Lung (tissue), 13 donors: ENCODE results near the gene PLP2. TPM values are rescaled to one million over a fixed set of nuclear protein-coding genes. Genes with fewer than 3 reads are reported as not detected.

Experiments used
- ATAC-seq: fragments of 200-7000 bp; cut with Tn5 transposase; one replicate; pipeline ENCODE4 v1.9.1; 2020; ENCODE audit warnings: moderate number of reproducible peaks; ENCODE audit not compliant: insufficient read depth, low FRiP score
- DNase-seq, 3 donors: peaks; one replicate each; pipeline ENCODE4 v3.0.0-alpha.2; 2013 to 2017
- H3K27ac ChIP-seq, 2 donors: one replicate each; pipeline ENCODE4 v1.5.1; 2013; ENCODE audit warnings: mild to moderate bottlenecking in 2 of 2, moderate library complexity in 2 of 2, control low read depth in 1 of 2, inconsistent platforms in 1 of 2, low read depth in 1 of 2, low read length in 1 of 2
- H3K27me3 ChIP-seq, 3 donors: one replicate each; pipeline ENCODE4 v1.5.1; 2013; ENCODE audit warnings: low read length in 2 of 3; ENCODE audit not compliant: control insufficient read depth in 3 of 3, insufficient read depth in 3 of 3
- H3K36me3 ChIP-seq, 4 donors: one replicate each; pipeline ENCODE4 v1.5.1; 2013; ENCODE audit warnings: low read length in 4 of 4, mild to moderate bottlenecking in 1 of 4, moderate library complexity in 1 of 4; ENCODE audit not compliant: control insufficient read depth in 4 of 4, insufficient read depth in 4 of 4
- H3K4me1 ChIP-seq, 5 donors: one replicate each; pipeline ENCODE4 v1.5.1; 2013; ENCODE audit warnings: low read length in 5 of 5, mild to moderate bottlenecking in 2 of 5, moderate library complexity in 1 of 5; ENCODE audit not compliant: control insufficient read depth in 5 of 5, insufficient read depth in 5 of 5
- H3K4me3 ChIP-seq: one replicate; pipeline ENCODE4 v1.5.1; 2013; ENCODE audit warnings: mild to moderate bottlenecking, control low read depth, moderate library complexity
- H3K9ac ChIP-seq, 2 donors: one replicate each; pipeline ENCODE4 v1.5.1; 2013; ENCODE audit warnings: low read length in 2 of 2, control low read depth in 1 of 2; ENCODE audit not compliant: insufficient read depth in 1 of 2
- H3K9me3 ChIP-seq, 4 donors: one replicate each; pipeline ENCODE4 v1.5.1; 2013; ENCODE audit warnings: low read length in 3 of 4, mild to moderate bottlenecking in 1 of 4, moderate library complexity in 1 of 4; ENCODE audit not compliant: control insufficient read depth in 4 of 4, insufficient read depth in 3 of 4
- WGBS, 2 donors: extraction: QIAGEN DNeasy Blood & Tissue Kit; methylation state at CpG; one replicate each; pipeline ENCODE4 v1.1.7; 2013; 5-methylcytosine and 5-hydroxymethylcytosine counted together
- polyA plus RNA-seq, 2 donors: library from polyadenylated mRNA; stranded (reverse); fragments of 200-250 nt; gene quantifications; one replicate each; pipeline ENCODE4 v1.2.1, GENCODE V29; 2013
- small RNA-seq: library from RNA; depleted of rRNA; stranded (forward); fragments of <200 nt; gene quantifications from one replicate; pipeline ENCODE3, GENCODE V24; 2014; ENCODE audit warnings: low replicate concordance
- total RNA-seq, 2 donors: library from RNA; depleted of rRNA in 1 of 2; stranded (reverse); fragments of >200 nt in 1 of 2; gene quantifications; one replicate each; pipeline ENCODE4 v1.2.1, GENCODE V29; 2014 to 2021
- TF ChIP-seq, protein P1 (sequence below): IDR thresholded peaks from 2 replicates; pipeline ENCODE4 v1.5.1; 2012; ENCODE audit warnings: mild to moderate bottlenecking; ENCODE audit errors: control extremely low read depth, extremely low read depth
- donor health status: control.
- donor health status: control.
- donor health status: Bipolar disorder and iron deficiency.
- donor health status: healthy.
- donor health status: DM: yes; HTN: yes; CAD: no.

The PLP2 gene
- total and polyA plus RNA-seq, 4 donors, result 8.9 to 222 (median 159) TPM

DNA sequence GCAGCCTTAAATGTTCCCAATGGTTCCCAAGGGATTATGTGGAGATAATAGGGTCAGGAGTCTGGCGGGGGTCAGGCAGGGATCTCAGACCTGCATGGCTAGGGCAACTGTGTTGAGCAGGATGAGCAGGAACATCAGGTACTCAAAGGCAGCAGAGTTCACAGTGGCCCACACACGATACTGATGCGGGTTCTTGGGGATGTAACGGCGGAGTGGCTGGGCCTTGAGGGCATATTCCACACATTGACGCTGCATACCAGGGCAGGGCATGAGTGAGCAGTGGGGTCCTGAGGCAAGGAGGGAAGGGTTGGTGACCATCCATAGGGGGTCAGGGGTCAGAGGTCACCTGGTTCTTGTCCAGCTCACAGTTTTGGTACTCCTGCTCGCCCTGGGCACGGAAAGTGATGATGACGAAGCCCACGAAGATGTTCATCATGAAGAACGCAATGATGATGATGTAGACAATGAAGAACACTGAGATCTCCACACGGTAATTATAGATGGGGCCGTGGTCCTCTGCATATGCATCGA lies 43.4 kb downstream of the PLP2 start:
- no peak for ATAC-seq
- Histone ChIP-seq H3K27me3 (peaks cover 0 to 4% (median 0%) of the 10 kb centered on the region in 3 donors), H3K4me3 (no peak overlapping the region), H3K4me1 (no peaks in the 10 kb centered on the region), H3K9ac (no peak overlapping the region), H3K36me3 (no peaks in the 10 kb centered on the region), H3K9me3 (peaks cover 0 to 11% (median 0%) of the 10 kb centered on the region in 4 donors), H3K27ac (no peak overlapping the region)
- TF ChIP-seq, protein P1, sequence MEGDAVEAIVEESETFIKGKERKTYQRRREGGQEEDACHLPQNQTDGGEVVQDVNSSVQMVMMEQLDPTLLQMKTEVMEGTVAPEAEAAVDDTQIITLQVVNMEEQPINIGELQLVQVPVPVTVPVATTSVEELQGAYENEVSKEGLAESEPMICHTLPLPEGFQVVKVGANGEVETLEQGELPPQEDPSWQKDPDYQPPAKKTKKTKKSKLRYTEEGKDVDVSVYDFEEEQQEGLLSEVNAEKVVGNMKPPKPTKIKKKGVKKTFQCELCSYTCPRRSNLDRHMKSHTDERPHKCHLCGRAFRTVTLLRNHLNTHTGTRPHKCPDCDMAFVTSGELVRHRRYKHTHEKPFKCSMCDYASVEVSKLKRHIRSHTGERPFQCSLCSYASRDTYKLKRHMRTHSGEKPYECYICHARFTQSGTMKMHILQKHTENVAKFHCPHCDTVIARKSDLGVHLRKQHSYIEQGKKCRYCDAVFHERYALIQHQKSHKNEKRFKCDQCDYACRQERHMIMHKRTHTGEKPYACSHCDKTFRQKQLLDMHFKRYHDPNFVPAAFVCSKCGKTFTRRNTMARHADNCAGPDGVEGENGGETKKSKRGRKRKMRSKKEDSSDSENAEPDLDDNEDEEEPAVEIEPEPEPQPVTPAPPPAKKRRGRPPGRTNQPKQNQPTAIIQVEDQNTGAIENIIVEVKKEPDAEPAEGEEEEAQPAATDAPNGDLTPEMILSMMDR, result no peak
- 81 to 91% methylated on average over 14 of the region's 14 CpGs for WGBS, 2 donors
- no peak for DNase-seq

DNA sequence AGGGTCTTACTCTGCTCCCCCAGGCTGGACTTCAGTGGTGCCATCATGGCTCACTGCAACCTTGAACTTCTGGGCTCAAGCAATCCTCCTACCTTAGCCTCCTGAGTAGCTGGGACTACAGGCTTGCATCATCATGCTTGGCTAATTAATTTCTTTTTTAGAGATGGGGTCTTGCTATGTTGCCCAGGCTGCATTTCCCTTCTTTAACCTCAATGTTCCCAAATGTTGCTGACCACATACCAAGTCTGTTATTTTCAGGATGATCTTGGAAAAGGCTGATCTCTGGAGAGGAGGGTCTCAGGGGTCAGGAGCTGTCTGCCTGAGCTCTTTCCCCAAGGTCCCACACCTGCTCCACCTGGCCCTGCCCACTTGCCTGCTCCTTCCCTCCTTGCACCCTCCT lies 48.4 kb downstream of the PLP2 start:
- H3K9me3 ChIP-seq, result peaks cover 0 to 7% (median 0%) of the 10 kb centered on the region in 4 donors
- H3K9ac ChIP-seq, result no peak overlapping the region
- H3K4me1 ChIP-seq, result no peaks in the 10 kb centered on the region
- ATAC-seq (no peak), DNase-seq (no peak)
- H3K27me3 ChIP-seq, result no peaks in the 10 kb centered on the region
- no peak overlapping the region for H3K4me3 ChIP-seq
- H3K27ac ChIP-seq, result no peak overlapping the region
- TF ChIP-seq, protein P1, result no peak
- H3K36me3 ChIP-seq, result no peaks in the 10 kb centered on the region

DNA sequence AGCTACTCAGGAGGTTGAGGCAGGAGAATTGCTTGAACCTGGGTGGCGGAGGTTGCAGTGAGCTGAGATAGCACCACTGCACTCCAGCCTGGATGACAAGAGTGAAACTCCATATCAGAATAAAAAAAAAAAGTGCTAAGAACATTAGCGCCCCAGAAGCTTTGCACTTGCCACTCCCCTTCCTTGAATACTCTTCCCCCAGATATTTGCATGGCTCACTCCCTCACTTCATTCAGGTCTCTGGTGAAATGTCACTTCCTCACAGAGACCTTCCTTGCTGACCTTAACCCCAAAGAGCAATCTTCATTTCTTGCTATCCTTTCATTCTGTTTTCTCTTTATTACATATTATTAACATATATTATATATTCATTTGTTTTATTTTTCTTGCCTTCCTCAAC lies 50.2 kb downstream of the PLP2 start:
- Histone ChIP-seq H3K36me3 (no peaks in the 10 kb centered on the region), H3K27ac (no peak overlapping the region), H3K4me3 (no peak overlapping the region), H3K9ac (no peak overlapping the region), H3K9me3 (peaks cover 0 to 6% (median under 1%) of the 10 kb centered on the region in 4 donors), H3K4me1 (no peaks in the 10 kb centered on the region), H3K27me3 (no peaks in the 10 kb centered on the region)
- 64 to 78% methylated on average over 2 of the region's 2 CpGs for WGBS, 2 donors
- DNase-seq (no peak), ATAC-seq (no peak)
- TF ChIP-seq, protein P1, result no peak

Small RNAs within 50 kb of the gene (small RNA-seq; reads per million reads assigned to genes)
- not detected for gene RN7SL262P

Other genes with a start within 250 kb of the PLP2 start
- gene OTUD5, start 214.3 kb upstream of the PLP2 start, total RNA-seq, result 10 to 100 TPM; 33.3 to 48.2 TPM
- 10 to 100 TPM; 32.4 to 38.1 TPM for gene OTUD5, start 214.3 kb upstream of the PLP2 start, polyA plus RNA-seq
- gene KCND1, start 200.1 kb upstream of the PLP2 start, total RNA-seq, result 1 to 10 TPM; 1.4 to 1.7 TPM
- gene KCND1, start 200.1 kb upstream of the PLP2 start, polyA plus RNA-seq, result 1 to 10 TPM in 1 of 2 donors, under 1 TPM in 1; 0.65 to 1.3 TPM
- 10 to 100 TPM; 29.2 to 48.9 TPM for gene GRIPAP1, start 169.6 kb upstream of the PLP2 start, total RNA-seq
- 10 to 100 TPM; 30.3 to 38.1 TPM for gene GRIPAP1, start 169.6 kb upstream of the PLP2 start, polyA plus RNA-seq
- gene TFE3, start 128.5 kb upstream of the PLP2 start, total RNA-seq, result 10 to 100 TPM; 28.4 to 51.5 TPM
- gene TFE3, start 128.5 kb upstream of the PLP2 start, polyA plus RNA-seq, result 10 to 100 TPM; 34.0 to 63.7 TPM
- 10 to 100 TPM in 1 of 2 donors, 1 to 10 TPM in 1; 5.3 to 11.3 TPM for gene CCDC120, start 112.9 kb upstream of the PLP2 start, total RNA-seq
- 1 to 10 TPM; 3.8 to 5.1 TPM for gene CCDC120, start 112.9 kb upstream of the PLP2 start, polyA plus RNA-seq
- gene PRAF2, start 97.9 kb upstream of the PLP2 start, total RNA-seq, result 10 to 100 TPM in 1 of 2 donors, 1 to 10 TPM in 1; 5.6 to 40.8 TPM
- 10 to 100 TPM; 36.6 to 37.2 TPM for gene PRAF2, start 97.9 kb upstream of the PLP2 start, polyA plus RNA-seq
- gene WDR45, start 92.0 kb upstream of the PLP2 start, total RNA-seq, result 10 to 100 TPM; 48.1 to 71.4 TPM
- gene WDR45, start 92.0 kb upstream of the PLP2 start, polyA plus RNA-seq, result 10 to 100 TPM; 58.5 to 70.1 TPM
- gene GPKOW, start 48.2 kb upstream of the PLP2 start, total RNA-seq, result 10 to 100 TPM; 18.1 to 23.1 TPM
- gene GPKOW, start 48.2 kb upstream of the PLP2 start, polyA plus RNA-seq, result 10 to 100 TPM in 1 of 2 donors, 1 to 10 TPM in 1; 9.1 to 20.6 TPM
- gene MAGIX, start 9.1 kb upstream of the PLP2 start, total RNA-seq, result 10 to 100 TPM in 1 of 2 donors, 1 to 10 TPM in 1; 7.3 to 15.2 TPM
- gene MAGIX, start 9.1 kb upstream of the PLP2 start, polyA plus RNA-seq, result 10 to 100 TPM in 1 of 2 donors, 1 to 10 TPM in 1; 9.8 to 19.0 TPM
- gene PRICKLE3, start 14.5 kb downstream of the PLP2 start, total RNA-seq, result 10 to 100 TPM; 10.0 to 16.3 TPM
- gene PRICKLE3, start 14.5 kb downstream of the PLP2 start, polyA plus RNA-seq, result 10 to 100 TPM in 1 of 2 donors, 1 to 10 TPM in 1; 7.6 to 12.7 TPM
- 1 to 10 TPM; 3.2 to 5.6 TPM for gene SYP, start 28.3 kb downstream of the PLP2 start, total RNA-seq
- gene SYP, start 28.3 kb downstream of the PLP2 start, polyA plus RNA-seq, result 1 to 10 TPM; 4.6 to 5.1 TPM
- gene CACNA1F, start 61.4 kb downstream of the PLP2 start, total RNA-seq, result under 1 TPM; 0.43 to 0.55 TPM
- under 1 TPM; 0.10 to 0.41 TPM for gene CACNA1F, start 61.4 kb downstream of the PLP2 start, polyA plus RNA-seq
- gene CCDC22, start 63.6 kb downstream of the PLP2 start, total RNA-seq, result 10 to 100 TPM; 14.7 to 22.2 TPM
- gene CCDC22, start 63.6 kb downstream of the PLP2 start, polyA plus RNA-seq, result 10 to 100 TPM in 1 of 2 donors, 1 to 10 TPM in 1; 7.8 to 16.9 TPM
- 1 to 10 TPM in 1 of 2 donors, under 1 TPM in 1; 0.40 to 1.4 TPM for gene FOXP3, start 92.8 kb downstream of the PLP2 start, total RNA-seq
- gene FOXP3, start 92.8 kb downstream of the PLP2 start, polyA plus RNA-seq, result under 1 TPM; 0.12 to 0.56 TPM
- gene PPP1R3F, start 97.9 kb downstream of the PLP2 start, total RNA-seq, result 1 to 10 TPM; 5.8 to 7.6 TPM
- 1 to 10 TPM; 2.0 to 3.0 TPM for gene PPP1R3F, start 97.9 kb downstream of the PLP2 start, polyA plus RNA-seq
- gene GAGE10, start 131.7 kb downstream of the PLP2 start, total RNA-seq, result not detected
- not detected for gene GAGE10, start 131.7 kb downstream of the PLP2 start, polyA plus RNA-seq
- gene GAGE12J, start 150.1 kb downstream of the PLP2 start, total RNA-seq, result not detected
- gene GAGE12J, start 150.1 kb downstream of the PLP2 start, polyA plus RNA-seq, result not detected
- gene GAGE13, start 159.7 kb downstream of the PLP2 start, total RNA-seq, result not detected
- not detected for gene GAGE13, start 159.7 kb downstream of the PLP2 start, polyA plus RNA-seq